ENCODE measurements around the gene HIC2.
"Not testable (repeated sequence)": the region's sequence is repeated elsewhere in the genome, so short reads cannot be mapped to it uniquely, and the experiment has no call there.

GRCh38 chr22:21375880-21376279, 41.3 kb upstream of the HIC2 start:
- not testable (repeated sequence) for TF ChIP-seq POLR2AphosphoS5 (IDR thresholded peaks at IDR 0.05; ENCODE audit: borderline replicate concordance, low read depth, low read length); EZH2 (IDR thresholded peaks at IDR 0.05); FOXP2 (optimal IDR thresholded peaks at IDR 0.05; ENCODE audit: control extremely low read depth, extremely low read length, insufficient read depth)

Measured in SK-N-MC (cell line).